Measurements from ENCODE around the gene TOX2.

The TOX2 gene

DNA sequence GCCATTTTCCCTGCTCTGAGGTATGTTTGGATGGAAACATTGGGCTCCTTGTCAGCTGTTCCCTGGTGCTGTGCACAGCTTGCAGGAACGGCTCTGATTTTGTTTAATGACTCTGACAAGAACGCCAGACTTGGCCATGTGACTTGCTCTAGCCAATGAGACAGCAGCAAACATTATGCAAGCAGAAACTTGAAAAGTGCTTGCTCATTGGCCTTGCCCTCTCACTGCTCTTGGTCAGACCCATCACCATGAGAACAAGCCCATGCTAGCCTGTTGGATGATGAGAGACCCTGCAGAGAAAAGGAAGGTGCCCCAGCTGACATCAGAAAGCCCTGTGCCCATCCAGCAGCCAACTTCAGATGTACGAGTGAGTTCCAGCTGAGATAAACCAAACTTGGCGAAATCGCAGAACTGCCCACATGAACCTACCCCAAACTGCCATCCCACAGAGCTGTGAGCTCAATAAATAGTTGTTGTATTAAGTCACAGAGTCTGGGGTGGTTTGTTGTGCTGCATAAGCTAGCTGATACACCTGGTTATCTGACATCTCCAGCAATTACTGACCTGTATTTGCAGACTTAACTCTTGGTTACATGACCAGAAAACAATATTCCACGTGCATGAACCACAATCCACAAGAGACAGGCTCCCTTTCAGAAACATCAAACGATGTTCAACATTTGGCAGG is 175.5 kb downstream of the TOX2 start:
- no peak overlapping the region for H3K27ac ChIP-seq
- TF ChIP-seq, protein P1, sequence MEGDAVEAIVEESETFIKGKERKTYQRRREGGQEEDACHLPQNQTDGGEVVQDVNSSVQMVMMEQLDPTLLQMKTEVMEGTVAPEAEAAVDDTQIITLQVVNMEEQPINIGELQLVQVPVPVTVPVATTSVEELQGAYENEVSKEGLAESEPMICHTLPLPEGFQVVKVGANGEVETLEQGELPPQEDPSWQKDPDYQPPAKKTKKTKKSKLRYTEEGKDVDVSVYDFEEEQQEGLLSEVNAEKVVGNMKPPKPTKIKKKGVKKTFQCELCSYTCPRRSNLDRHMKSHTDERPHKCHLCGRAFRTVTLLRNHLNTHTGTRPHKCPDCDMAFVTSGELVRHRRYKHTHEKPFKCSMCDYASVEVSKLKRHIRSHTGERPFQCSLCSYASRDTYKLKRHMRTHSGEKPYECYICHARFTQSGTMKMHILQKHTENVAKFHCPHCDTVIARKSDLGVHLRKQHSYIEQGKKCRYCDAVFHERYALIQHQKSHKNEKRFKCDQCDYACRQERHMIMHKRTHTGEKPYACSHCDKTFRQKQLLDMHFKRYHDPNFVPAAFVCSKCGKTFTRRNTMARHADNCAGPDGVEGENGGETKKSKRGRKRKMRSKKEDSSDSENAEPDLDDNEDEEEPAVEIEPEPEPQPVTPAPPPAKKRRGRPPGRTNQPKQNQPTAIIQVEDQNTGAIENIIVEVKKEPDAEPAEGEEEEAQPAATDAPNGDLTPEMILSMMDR (conservative IDR thresholded peaks at IDR 0.05), result no peak

DNA sequence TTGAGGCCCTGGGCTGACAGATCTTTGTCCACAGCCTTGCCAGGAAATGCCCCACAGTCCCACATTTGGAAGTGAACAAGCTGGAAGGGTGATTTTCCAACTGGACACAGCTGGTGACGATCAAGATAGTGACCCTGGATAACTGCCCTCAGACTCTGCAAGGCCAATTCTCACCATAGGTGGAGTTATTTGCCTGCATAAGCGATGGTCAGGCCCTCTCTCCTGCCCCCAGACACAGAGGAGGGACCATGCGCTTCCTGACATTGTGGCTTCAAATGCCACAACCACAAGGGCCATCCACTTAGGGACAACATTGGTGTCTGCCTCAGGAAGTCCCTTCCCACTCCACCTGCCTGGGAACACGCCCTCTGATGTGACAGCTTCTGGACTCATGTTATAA is 176.4 kb downstream of the TOX2 start:
- TF ChIP-seq, protein P1 (conservative IDR thresholded peaks at IDR 0.05), result no peak

DNA sequence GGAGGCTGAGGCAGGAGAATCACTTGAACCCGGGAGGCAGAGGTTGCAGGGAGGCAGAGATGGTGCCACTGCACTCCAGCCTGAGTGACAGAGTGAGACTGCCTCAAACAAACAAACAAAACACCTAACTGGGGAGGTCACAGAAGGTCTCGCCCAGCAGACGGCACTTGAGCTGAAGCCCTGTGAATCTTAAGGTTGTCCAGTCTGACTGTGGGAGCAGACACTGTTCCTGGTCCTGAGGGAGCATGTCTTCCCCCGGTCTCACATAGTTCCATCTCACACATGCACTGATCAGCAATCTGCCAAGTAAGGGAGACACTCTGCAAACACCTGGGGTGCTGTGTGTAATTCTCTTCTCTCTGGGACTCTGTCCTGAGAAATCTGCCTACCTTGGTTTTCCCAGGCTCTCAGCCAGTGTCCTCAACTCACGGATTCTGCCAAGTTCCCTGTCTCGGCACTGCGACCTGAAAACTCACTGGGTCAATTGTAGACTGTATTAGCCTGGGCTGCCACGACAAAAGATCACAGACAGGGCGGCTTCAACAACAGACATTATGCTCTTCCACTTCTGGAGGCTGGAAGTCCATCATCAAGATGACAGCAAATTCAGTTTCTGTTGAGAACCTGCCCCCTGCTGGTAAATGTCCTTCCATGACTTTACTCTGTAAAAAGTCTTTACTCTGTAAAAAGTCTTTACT is 178.0 kb downstream of the TOX2 start:
- H3K27ac ChIP-seq, result no peak overlapping the region
- TF ChIP-seq, protein P1 (conservative IDR thresholded peaks at IDR 0.05), result peak; percentile 80

More for the DNA sequence above, 176.4 kb downstream of the TOX2 start:
- no peak overlapping the region for H3K27ac ChIP-seq

DNA sequence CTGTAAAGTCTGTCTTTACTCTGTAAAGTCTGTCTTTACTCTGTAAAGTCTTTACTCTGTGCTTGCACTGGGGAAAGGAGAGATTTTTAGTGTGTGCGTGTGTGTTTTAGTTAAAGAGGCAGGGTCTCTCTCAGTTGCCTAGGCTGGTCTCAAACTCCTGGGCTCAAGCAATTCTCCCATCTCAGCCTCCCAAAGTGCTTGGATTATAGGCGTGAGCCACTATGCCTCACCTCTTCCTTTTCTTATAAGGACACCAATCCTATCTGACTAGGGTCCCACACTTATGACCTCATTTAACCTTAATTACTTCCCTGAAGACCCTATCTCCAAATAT is 178.6 kb downstream of the TOX2 start:
- TF ChIP-seq, protein P1 (conservative IDR thresholded peaks at IDR 0.05), result peak; percentile 25
- no peak overlapping the region for H3K27ac ChIP-seq

DNA sequence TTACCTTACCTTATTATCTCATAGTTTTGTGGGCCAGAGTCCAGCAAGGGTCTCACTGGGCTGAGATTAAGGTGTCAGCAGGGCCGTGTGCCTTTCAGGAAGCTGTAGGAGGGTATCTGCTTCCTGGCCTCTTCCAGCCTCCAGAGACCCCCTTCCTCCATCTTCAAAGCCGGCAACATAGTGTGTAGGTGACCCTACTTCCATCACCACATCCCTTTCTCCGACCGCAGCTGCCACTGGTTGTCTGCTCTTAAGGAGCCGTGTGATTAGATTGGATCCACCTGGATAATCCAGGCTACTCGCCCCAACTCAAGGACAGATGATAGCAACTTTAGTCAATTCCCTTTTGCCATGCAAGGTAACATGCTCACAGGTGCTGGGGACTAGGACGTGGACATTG is 181.2 kb downstream of the TOX2 start:
- H3K27ac ChIP-seq, result no peak overlapping the region
- TF ChIP-seq, protein P1 (conservative IDR thresholded peaks at IDR 0.05), result no peak

DNA sequence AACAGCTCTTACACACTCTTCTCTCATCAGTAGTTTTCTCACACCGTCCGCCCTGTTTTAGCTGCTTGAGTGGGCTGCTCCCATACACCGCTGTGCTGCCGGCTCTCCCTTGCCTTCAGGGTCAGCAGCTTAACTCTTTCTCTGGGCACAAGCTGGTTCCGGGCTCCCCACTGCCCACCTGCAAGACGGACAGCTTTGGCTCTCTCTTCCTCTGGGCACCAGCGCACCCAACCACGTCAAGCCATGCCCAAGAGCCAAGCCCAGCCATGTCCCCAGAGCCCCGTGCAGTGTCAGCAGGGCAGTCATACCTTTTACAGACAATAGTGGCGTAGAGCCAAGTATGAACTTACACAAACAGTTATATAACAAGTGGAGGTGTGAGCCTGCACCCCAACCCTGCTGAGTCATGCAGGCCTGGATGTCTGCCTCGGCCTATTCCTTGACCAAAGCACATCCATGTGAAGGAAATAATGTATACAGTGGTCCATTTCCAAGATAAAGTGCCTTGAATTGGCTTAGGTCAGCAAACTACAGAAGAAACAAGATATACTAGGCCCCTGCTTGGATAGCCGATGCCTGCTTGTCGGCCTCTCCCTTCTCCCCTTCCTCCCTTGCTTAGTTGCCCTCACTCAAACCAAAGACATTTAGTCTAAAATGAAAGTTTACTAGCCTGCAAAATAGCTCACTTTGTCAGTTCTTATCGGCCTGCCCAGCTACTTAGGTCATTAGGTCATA is 183.0 kb downstream of the TOX2 start:
- no peak overlapping the region for H3K27ac ChIP-seq
- TF ChIP-seq, protein P1 (conservative IDR thresholded peaks at IDR 0.05), result no peak

DNA sequence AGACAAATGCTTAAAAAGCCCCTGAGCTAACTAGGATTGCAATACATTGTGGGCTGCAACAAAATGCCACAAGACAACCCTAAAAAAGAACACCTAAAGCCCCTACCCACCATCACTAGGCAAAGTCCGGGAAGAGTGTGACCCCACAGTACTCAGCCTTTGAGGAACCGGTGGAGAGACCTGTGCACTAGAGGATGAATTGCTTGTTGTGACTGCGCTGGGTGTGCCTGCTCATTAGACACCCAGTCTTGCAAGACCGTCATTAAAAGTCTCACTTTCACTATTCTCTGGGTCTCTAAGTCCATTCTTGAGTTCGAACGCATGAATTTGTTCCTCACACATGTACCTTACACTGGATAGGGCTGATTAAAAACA is 183.6 kb downstream of the TOX2 start:
- H3K27ac ChIP-seq, result no peak overlapping the region
- TF ChIP-seq, protein P1 (conservative IDR thresholded peaks at IDR 0.05), result no peak

Data from VCaP (cell line).